Type B pancreatic cell (in vitro differentiated cells): Measurements from ENCODE around the gene GGCT. TPM values are rescaled to one million over a fixed set of nuclear protein-coding genes. Genes with fewer than 3 reads are reported as not detected.

Source experiments
- DNase-seq: peaks from one replicate; pipeline ENCODE4 v3.0.0; 2021; ENCODE audit warnings: mixed read lengths; ENCODE audit not compliant: unreplicated experiment; ENCODE audit errors: extremely low spot score
- H3K27ac Mint-ChIP-seq: 2 replicates; pipeline ENCODE4 v1.8.0; 2021; ENCODE audit warnings: mild to moderate bottlenecking, mixed read lengths
- H3K27me3 Mint-ChIP-seq: 2 replicates; pipeline ENCODE4 v1.8.0; 2021; ENCODE audit warnings: mixed read lengths
- H3K36me3 Mint-ChIP-seq: 2 replicates; pipeline ENCODE4 v1.8.0; 2021; ENCODE audit warnings: mixed read lengths
- H3K4me1 Mint-ChIP-seq: one replicate; pipeline ENCODE4 v1.8.0; 2021; ENCODE audit warnings: mixed read lengths; ENCODE audit not compliant: unreplicated experiment
- H3K4me3 Mint-ChIP-seq: 2 replicates; pipeline ENCODE4 v1.8.0; 2021; ENCODE audit warnings: mild to moderate bottlenecking, mixed read lengths
- H3K9me3 Mint-ChIP-seq: 2 replicates; pipeline ENCODE4 v1.8.0; 2021; ENCODE audit warnings: mixed read lengths
- total RNA-seq: library from RNA; stranded (reverse); gene quantifications from 2 replicates; pipeline ENCODE4 v1.2.1, GENCODE V29; 2021; ENCODE audit warnings: low replicate concordance
- TF ChIP-seq, protein P1 (sequence below): fragments of 200-600 bp; sonication (generic); conservative IDR thresholded peaks from 2 replicates; pipeline ENCODE4 v1.5.0; 2021; ENCODE audit warnings: antibody characterized with exemption, mild to moderate bottlenecking

Gene GGCT
- total RNA-seq, 1 donor from 2014 or later: 72.6 TPM

DNA sequence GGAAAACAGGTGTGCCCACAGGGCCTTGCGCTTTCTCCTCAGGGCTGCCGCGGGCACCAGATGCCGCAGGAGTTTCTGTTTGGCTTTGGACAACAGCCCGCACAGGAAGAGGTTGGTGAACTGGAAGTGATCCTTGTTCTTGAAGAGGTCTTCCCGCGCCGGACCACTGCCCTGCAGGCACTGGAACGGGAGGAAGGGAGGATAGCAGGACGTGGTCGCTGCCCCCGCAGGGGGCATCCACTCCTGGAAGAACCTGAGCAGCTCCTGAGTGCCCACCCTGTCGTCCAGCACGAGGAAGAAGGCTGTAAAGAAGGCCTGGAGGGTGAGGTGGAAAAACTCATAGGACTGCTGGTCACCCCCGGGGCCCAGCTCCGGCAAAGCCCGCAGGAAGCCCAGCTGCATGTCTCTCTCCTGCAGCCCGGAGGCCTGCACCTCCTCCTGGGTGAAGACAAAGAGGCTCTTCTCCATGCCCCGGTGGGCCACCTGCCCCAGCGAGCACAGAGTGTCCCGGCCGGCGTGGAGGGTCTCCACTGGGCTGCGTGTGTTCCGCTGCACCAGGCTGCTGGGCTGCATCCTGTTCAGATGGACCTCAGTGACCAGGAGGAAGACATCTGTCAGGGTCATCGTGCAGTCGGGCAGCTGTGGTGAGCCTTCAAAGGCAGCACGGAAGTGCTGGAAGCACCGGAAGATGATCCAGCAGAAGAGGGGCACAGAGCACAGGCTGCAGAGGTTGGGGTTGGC is 52.9 kb downstream of the GGCT start:
- TF ChIP-seq, protein P1, sequence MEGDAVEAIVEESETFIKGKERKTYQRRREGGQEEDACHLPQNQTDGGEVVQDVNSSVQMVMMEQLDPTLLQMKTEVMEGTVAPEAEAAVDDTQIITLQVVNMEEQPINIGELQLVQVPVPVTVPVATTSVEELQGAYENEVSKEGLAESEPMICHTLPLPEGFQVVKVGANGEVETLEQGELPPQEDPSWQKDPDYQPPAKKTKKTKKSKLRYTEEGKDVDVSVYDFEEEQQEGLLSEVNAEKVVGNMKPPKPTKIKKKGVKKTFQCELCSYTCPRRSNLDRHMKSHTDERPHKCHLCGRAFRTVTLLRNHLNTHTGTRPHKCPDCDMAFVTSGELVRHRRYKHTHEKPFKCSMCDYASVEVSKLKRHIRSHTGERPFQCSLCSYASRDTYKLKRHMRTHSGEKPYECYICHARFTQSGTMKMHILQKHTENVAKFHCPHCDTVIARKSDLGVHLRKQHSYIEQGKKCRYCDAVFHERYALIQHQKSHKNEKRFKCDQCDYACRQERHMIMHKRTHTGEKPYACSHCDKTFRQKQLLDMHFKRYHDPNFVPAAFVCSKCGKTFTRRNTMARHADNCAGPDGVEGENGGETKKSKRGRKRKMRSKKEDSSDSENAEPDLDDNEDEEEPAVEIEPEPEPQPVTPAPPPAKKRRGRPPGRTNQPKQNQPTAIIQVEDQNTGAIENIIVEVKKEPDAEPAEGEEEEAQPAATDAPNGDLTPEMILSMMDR: no peak
- Mint-ChIP-seq H3K4me1 (peaks cover 3% of the 10 kb centered on the region), H3K9me3 (no peaks in the 10 kb centered on the region), H3K27me3 (no peaks in the 10 kb centered on the region), H3K27ac (no peak overlapping the region), H3K4me3 (no peak overlapping the region), H3K36me3 (peaks cover 20% of the 10 kb centered on the region)
- no peak for DNase-seq

DNA sequence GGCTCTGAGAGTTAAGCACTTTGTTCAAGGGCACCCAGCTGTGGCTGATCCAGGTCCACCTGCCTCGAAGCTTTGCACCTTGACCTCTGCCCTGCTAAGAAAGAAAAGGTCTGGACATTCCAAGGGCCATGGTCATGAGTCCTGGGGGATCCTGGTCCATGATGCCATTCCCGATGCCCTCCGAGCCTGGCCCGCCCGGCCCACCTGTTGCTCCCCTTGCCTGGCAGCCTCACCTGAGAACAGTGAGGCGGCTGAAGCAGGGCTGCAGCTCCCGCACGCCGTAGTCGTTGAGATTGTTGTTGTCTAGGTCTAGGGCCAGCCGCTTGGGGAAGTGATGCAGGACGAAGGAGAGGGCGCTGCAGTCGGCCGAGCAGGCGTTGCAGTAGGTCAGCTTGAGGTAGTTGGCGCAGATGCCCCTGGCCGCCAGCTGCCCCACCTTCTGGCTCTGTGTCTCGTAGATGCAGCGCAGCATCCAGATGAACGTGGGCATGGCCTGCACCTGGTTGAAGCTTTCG is 53.6 kb downstream of the GGCT start:
- TF ChIP-seq, protein P1: no peak
- no peak overlapping the region for H3K27ac Mint-ChIP-seq
- no peaks in the 10 kb centered on the region for H3K9me3 Mint-ChIP-seq
- no peaks in the 10 kb centered on the region for H3K4me1 Mint-ChIP-seq
- H3K27me3 Mint-ChIP-seq: no peaks in the 10 kb centered on the region
- DNase-seq: no peak
- no peak overlapping the region for H3K4me3 Mint-ChIP-seq
- H3K36me3 Mint-ChIP-seq: peaks cover 25% of the 10 kb centered on the region

DNA sequence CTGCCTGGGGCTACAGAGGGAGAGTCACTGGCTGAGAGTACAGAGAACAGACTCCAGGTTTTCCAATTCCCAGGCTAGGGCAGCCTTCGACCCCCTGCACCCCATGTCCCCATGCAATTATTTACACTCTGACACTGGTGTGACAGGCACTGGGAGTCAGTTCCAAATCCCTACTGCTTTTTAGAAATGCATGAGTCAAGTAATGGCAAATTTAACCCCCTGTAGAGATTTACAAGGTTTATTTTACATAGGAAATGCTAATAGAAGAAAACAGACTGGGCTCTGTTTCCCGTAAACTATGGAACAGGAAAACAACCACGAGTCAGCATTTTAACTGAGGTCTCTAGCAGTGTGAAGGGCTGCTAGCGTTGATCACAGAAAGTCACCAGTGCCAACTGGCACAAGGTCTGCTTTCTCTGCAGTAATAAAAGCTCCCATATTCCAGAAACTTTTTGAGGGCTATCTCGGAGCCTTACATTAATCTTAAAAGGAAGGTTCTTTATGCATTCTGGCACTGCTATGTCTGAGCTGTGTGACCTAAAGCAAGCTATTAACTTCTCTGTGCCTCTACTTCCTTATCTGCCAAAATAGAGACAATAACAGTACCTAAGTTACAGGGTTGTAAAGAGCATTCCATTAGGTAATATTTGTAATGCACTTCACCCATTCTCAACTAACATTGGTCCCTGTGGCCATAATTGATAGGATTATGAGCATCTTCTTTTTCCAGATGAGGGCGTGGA is 54.2 kb downstream of the GGCT start:
- H3K36me3 Mint-ChIP-seq: peaks cover 28% of the 10 kb centered on the region
- DNase-seq: no peak
- H3K27me3 Mint-ChIP-seq: no peaks in the 10 kb centered on the region
- H3K9me3 Mint-ChIP-seq: no peaks in the 10 kb centered on the region
- TF ChIP-seq, protein P1: no peak
- no peak overlapping the region for H3K27ac Mint-ChIP-seq
- no peak overlapping the region for H3K4me3 Mint-ChIP-seq
- H3K4me1 Mint-ChIP-seq: no peaks in the 10 kb centered on the region

DNA sequence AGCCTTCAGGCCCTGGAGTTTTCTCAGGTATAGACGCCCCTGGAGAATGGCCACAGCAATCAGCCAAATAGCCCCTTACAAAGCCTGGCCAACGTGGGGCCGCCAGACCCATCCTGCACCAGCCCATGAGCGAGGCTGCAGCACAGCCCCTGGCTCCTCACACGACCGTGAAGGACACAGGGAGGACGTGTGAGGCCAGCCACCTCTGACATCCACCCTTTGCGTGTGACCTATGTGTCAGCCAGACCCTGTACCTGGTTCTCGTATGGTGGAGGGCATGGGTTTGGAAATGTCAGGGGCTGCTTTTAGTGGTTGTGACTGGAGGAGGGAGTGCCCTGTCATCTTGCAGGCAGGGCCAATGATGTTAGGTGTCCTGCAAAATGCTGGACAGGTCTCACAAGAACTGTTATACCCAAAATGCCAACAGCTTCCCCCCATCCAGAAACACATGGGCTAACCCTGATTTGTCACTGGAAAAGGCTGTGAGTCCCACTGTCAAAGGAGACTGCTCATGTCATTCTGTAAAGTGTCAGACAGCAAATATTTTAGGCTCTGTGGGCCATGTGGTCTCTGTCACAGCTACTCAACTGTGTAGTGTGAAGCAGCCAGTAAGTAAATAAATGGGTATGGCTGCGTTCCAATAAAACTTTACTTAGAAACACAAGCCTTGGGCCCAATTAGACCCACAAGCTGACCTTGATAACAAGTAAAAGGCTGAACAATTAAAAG is 56.0 kb downstream of the GGCT start:
- Mint-ChIP-seq H3K36me3 (peaks cover 25% of the 10 kb centered on the region), H3K9me3 (no peaks in the 10 kb centered on the region), H3K27ac (no peak overlapping the region), H3K4me1 (no peaks in the 10 kb centered on the region), H3K4me3 (no peak overlapping the region), H3K27me3 (no peaks in the 10 kb centered on the region)
- TF ChIP-seq, protein P1: no peak
- no peak for DNase-seq

DNA sequence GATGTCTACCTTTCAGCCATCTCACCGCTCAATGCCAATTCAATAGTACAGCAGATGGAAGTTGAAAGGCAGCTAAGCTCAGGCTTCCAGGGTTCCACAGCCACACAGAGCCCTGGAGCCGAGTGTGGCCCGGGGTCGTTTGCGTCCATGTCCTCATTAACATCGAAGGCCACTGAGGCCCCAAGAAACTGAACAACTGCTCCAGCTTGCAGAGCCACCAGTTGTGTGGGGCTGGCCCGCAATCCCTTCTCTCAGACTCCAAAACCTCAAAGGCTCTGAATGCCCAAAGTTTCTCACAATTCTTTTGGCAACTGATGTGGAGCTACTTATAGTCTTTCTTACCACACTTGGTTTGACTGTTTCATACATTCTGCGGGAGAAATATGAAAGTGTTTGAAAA is 57.2 kb downstream of the GGCT start:
- TF ChIP-seq, protein P1: no peak
- Mint-ChIP-seq H3K36me3 (peaks cover 23% of the 10 kb centered on the region), H3K27me3 (no peaks in the 10 kb centered on the region), H3K4me1 (no peaks in the 10 kb centered on the region), H3K4me3 (no peak overlapping the region), H3K27ac (no peak overlapping the region), H3K9me3 (no peaks in the 10 kb centered on the region)
- DNase-seq: no peak

Other genes starting within 250 kb of the GGCT start
- gene ZNRF2, start 220.2 kb downstream of the GGCT start, total RNA-seq: 11.2 and 15.6 TPM in 2 replicates
- gene NOD1, start 26.0 kb downstream of the GGCT start, total RNA-seq: 10.9 and 11.4 TPM in 2 replicates
- 111 and 157 TPM in 2 replicates for gene GARS1, start 90.0 kb upstream of the GGCT start, total RNA-seq
- gene CRHR2, start 177.6 kb upstream of the GGCT start, total RNA-seq: 0.21 and 0.27 TPM in 2 replicates
- not detected in 2 replicates for gene INMT, start 247.3 kb upstream of the GGCT start, total RNA-seq